K562 (cell line): ENCODE measurements around the gene SYNE2. TPM values are rescaled to one million over a fixed set of nuclear protein-coding genes. Genes with fewer than 3 reads are reported as not detected.

Experiments used
- ATAC-seq: fragments of 200-7000 bp; cut with Tn5 transposase; 3 replicates; pipeline ENCODE4 v1.9.1; 2020; ENCODE audit warnings: moderate library complexity
- BruUV-seq: library from RNA; stranded (reverse); fragments of 400-500 nt; replicated peaks from 2 replicates; lab custom pipeline; 2021; lab: Mats Ljungman, UMichigan
- CTCF ChIA-PET: fragments of 300-600 bp; formaldehyde crosslinking; extraction: SDS; loops from one replicate; lab custom pipeline; 2021; ENCODE audit warnings: low intra/inter-chr PET ratio; lab: Yijun Ruan, JAX
- POLR2A ChIA-PET: fragments of 300-600, 350-650 bp; sonication (Branson Sonifier 250); formaldehyde crosslinking; extraction: SDS; loops from one replicate; lab custom pipeline; 2021; ENCODE audit warnings: antibody characterized with exemption, inconsistent platforms; lab: Yijun Ruan, JAX
- DNase-seq, 4 experiments: peaks; one replicate each; pipeline versions ENCODE4 v3.0.0 to v3.0.0-alpha.2; 2011 to 2018; ENCODE audit warnings: low spot score in 3 of 4, mixed read lengths in 3 of 4; ENCODE audit errors: extremely low read depth in 1 of 4
- FAIRE-seq: peaks from 2 replicates; lab custom pipeline; 2011; peaks lifted over from hg19 to GRCh38; lab: Jason Lieb, UNC
- H2AFZ ChIP-seq: 2 replicates; pipeline ENCODE4 v1.6.0; 2011; ENCODE audit warnings: low read depth, low read length, control low read depth, inconsistent platforms
- H3K27ac ChIP-seq: fragments of 200-600 bp; 3 replicates; pipeline ENCODE4 v1.8.0; 2011; ENCODE audit warnings: low read depth, mild to moderate bottlenecking, control low read depth, inconsistent platforms, low read length, moderate library complexity, mixed read lengths; ENCODE audit errors: extremely low read depth
- H3K27me3 ChIP-seq, 2 experiments: fragments of 300-600 bp in 1 of 2; 2 replicates in 1 of 2; 3 replicates in 1 of 2; pipeline versions ENCODE4 v1.6.0 to v1.8.0; 2011; ENCODE audit warnings: inconsistent platforms in 2 of 2, low read length in 2 of 2, mild to moderate bottlenecking in 1 of 2, mixed read lengths in 1 of 2, moderate library complexity in 1 of 2; ENCODE audit not compliant: control insufficient read depth in 2 of 2, insufficient read depth in 2 of 2
- H3K36me3 ChIP-seq: fragments of 300-600 bp; 3 replicates; pipeline ENCODE4 v1.8.0; 2011; ENCODE audit warnings: mild to moderate bottlenecking, low read length, inconsistent platforms; ENCODE audit not compliant: control insufficient read depth, insufficient read depth
- H3K4me1 ChIP-seq, 2 experiments: fragments of 200-600 bp in 1 of 2; replicated peaks in 1 of 2; 2 replicates in 1 of 2; 3 replicates in 1 of 2; pipeline versions ENCODE4 v1.5.1 to v1.8.0; 2011; ENCODE audit warnings: inconsistent platforms in 2 of 2, low read length in 2 of 2, mild to moderate bottlenecking in 1 of 2, mixed read lengths in 1 of 2, moderate library complexity in 1 of 2; ENCODE audit not compliant: control insufficient read depth in 2 of 2, insufficient read depth in 2 of 2
- H3K4me2 ChIP-seq: 2 replicates; pipeline ENCODE4 v1.6.1; 2011; ENCODE audit warnings: low read length, control low read depth, inconsistent platforms, mixed read lengths; ENCODE audit not compliant: insufficient read depth
- H3K4me3 ChIP-seq: fragments of 200-600 bp; sonication (generic), shearing (Covaris generic); 2 replicates; pipeline ENCODE4 v1.5.1; 2016; ENCODE audit warnings: control low read depth, inconsistent platforms
- H3K79me2 ChIP-seq: fragments of 200-600 bp; 3 replicates; pipeline ENCODE4 v1.8.0; 2011; ENCODE audit warnings: low read length, inconsistent platforms; ENCODE audit not compliant: control insufficient read depth, insufficient read depth
- H3K9ac ChIP-seq, 2 experiments: 2 replicates each; pipeline versions ENCODE4 v1.6.0 to v1.6.1; 2011; ENCODE audit warnings: low read depth in 2 of 2, low read length in 2 of 2, control low read depth in 1 of 2, inconsistent platforms in 1 of 2, mild to moderate bottlenecking in 1 of 2, mixed read lengths in 1 of 2; ENCODE audit not compliant: insufficient read depth in 1 of 2
- H3K9me1 ChIP-seq: one replicate; pipeline ENCODE4 v1.6.0; 2011; ENCODE audit warnings: inconsistent platforms, mild to moderate bottlenecking, low read length, moderate library complexity; ENCODE audit not compliant: control insufficient read depth, insufficient read depth
- H3K9me3 ChIP-seq: replicated peaks from 2 replicates; pipeline ENCODE4 v1.5.1; 2011; ENCODE audit warnings: low read depth, low read length, inconsistent platforms; ENCODE audit not compliant: control insufficient read depth, insufficient read depth
- H4K20me1 ChIP-seq: replicated peaks from 2 replicates; pipeline ENCODE4 v1.6.1; 2011; ENCODE audit warnings: low read length, inconsistent platforms, mixed read lengths; ENCODE audit not compliant: control insufficient read depth, insufficient read depth
- CHD1 ChIP-seq: fragments of 200-600 bp; sonication (generic); IDR thresholded peaks from one replicate; pipeline ENCODE4 v1.6.1; 2012; ENCODE audit warnings: mild to moderate bottlenecking, moderate library complexity, low read length, inconsistent platforms
- HCFC1 ChIP-seq: IDR thresholded peaks from 2 replicates; pipeline ENCODE4 v1.6.1; 2012; ENCODE audit warnings: low read depth, low read length, improper control_type of control experiment
- NFYB ChIP-seq: IDR thresholded peaks from 2 replicates; pipeline ENCODE4 v1.6.1; 2011; ENCODE audit warnings: mild to moderate bottlenecking, moderate library complexity; ENCODE audit not compliant: insufficient read length; ENCODE audit errors: extremely low read depth
- NUFIP1 ChIP-seq: fragments of 450-650 bp; IDR thresholded peaks from 2 replicates; pipeline ENCODE4 v1.6.1; 2018; ENCODE audit not compliant: partially characterized antibody
- PHB2 ChIP-seq: fragments of 450-650 bp; IDR thresholded peaks from 2 replicates; pipeline ENCODE4 v1.6.1; 2017; ENCODE audit warnings: low read depth
- RFX5 ChIP-seq: IDR thresholded peaks from 2 replicates; pipeline ENCODE4 v1.6.1; 2011; ENCODE audit warnings: low read depth, mild to moderate bottlenecking, improper control_type of control experiment, low read length
- ZBTB1 ChIP-seq: sonication (generic); formaldehyde crosslinking; IDR thresholded peaks from 2 replicates; pipeline ENCODE4 v1.8.1; 2023; ENCODE audit warnings: missing genetic modification reagents, low read depth, mild to moderate bottlenecking, borderline replicate concordance
- ZNF407 ChIP-seq: fragments of 450-650 bp; IDR thresholded peaks from 2 replicates; pipeline ENCODE4 v1.6.1; 2016; ENCODE audit warnings: low read depth
- ZNF780A ChIP-seq: fragments of 250-450 bp; sonication (Bioruptor Pico); IDR thresholded peaks from 2 replicates; pipeline ENCODE4 v1.5.0; 2021; ENCODE audit warnings: mild to moderate bottlenecking
- WGBS: fragments of 100-300 bp; shearing (Covaris generic); methylation state at CpG from one replicate; pipeline ENCODE4 v1.1.6; 2016; ENCODE audit warnings: low coverage, mixed read lengths; ENCODE audit not compliant: insufficient coverage; ENCODE audit errors: missing lambda C conversion rate; 5-methylcytosine and 5-hydroxymethylcytosine counted together
- in situ Hi-C: fragments of 300-500 bp; cut with MboI; formaldehyde crosslinking; loops from 4 replicates; pipeline ENCODE4 v1.15.0; 2018; ENCODE audit warnings: inconsistent platforms, mixed read lengths
- intact Hi-C: fragments of 100-400 bp; cut with micrococcal nuclease; formaldehyde crosslinking; loops from 2 replicates; pipeline ENCODE4 v1.14.2; 2022
- polyA plus RNA-seq, 8 experiments: library from polyadenylated mRNA; depleted of rRNA in 4 of 8; stranded (reverse) in 5 of 8; unstranded in 3 of 8; fragments of >200 nt; fragmentation: Nextera tagmentation in 2 of 8; fragmentation: Illumina TruSeq in 1 of 8; extraction: Ambion mirVana in 2 of 8; extraction: Trizol in 1 of 8; gene quantifications; 2 replicates each; pipeline versions ENCODE4 v1.2.1 to v1.2.3, GENCODE V29; 2011 to 2014; ENCODE audit warnings: inconsistent platforms in 1 of 8, missing spikeins in 1 of 8
- total RNA-seq, 7 experiments: library from RNA; depleted of rRNA in 6 of 7; stranded (reverse); fragments of >200 nt in 6 of 7; fragmentation: Illumina TruSeq in 2 of 7; extraction: Trizol in 2 of 7; gene quantifications; 2 replicates each; pipeline versions ENCODE4 v1.2.1 to v1.2.3, GENCODE V29; 2011 to 2021; ENCODE audit warnings: low replicate concordance in 1 of 7

Gene SYNE2
- total and polyA plus RNA-seq, 9 of the 15 experiments (the other 6 are each of a cell fraction or from before 2014, with no cell fraction given) = 0.06 to 0.53 (median 0.11) TPM

- no peak overlapping the region for H3K4me2 ChIP-seq
- ChIA-PET POLR2A (interaction anchor here (1.0 to 1.1 kb wide), 2 partner anchors 20 to 177 kb away, joined by 3 read pairs; no protein-coding TSS in a partner anchor), CTCF (no interaction called here)
- H3K4me3 ChIP-seq = no peak overlapping the region
- 4% methylated on average over 4 of the region's 4 CpGs for WGBS
- H3K4me1 ChIP-seq = peaks cover 5 to 11% of the 10 kb centered on the region in 2 experiments; a peak in 4 of 5 replicates
- FAIRE-seq (no peak), DNase-seq (no peak), ATAC-seq (peak; percentile 29; the same call in 1 of the 3 replicates)
- H3K79me2 ChIP-seq = no peaks in the 10 kb centered on the region
- no TSS peak for BruUV-seq
- in situ Hi-C loops = no loop called here
- no peaks in the 10 kb centered on the region for H3K9me1 ChIP-seq
- H4K20me1 ChIP-seq = no peaks in the 10 kb centered on the region
- H2AFZ ChIP-seq = peak overlapping the region; percentile 76; the same call in 1 of the 2 replicates
- intact Hi-C loops = no loop called here
- TF ChIP-seq PHB2 (no peak), NFYB (no peak), ZNF780A (CRISPR knock-in tag) (no peak), HCFC1 (no peak), CHD1 (no peak), NUFIP1 (no peak), RFX5 (no peak)
- no peaks in the 10 kb centered on the region for H3K9me3 ChIP-seq
- no peaks in the 10 kb centered on the region for H3K27me3 ChIP-seq
- no peak overlapping the region for H3K27ac ChIP-seq
- no peaks in the 10 kb centered on the region for H3K36me3 ChIP-seq
- no peak overlapping the region for H3K9ac ChIP-seq
Observed at GRCh38 chr14:64200170-64200569, 347.4 kb downstream of the SYNE2 start.

GRCh38 chr14:64201296-64201695, 348.5 kb downstream of the SYNE2 start:
- Histone ChIP-seq H3K4me1 (peaks cover under 1 to 5% of the 10 kb centered on the region in 2 experiments; a peak in 2 of 5 replicates), H3K9me3 (no peaks in the 10 kb centered on the region), H3K9me1 (no peaks in the 10 kb centered on the region), H3K4me2 (no peak overlapping the region), H3K9ac (no peak overlapping the region), H4K20me1 (no peaks in the 10 kb centered on the region), H2AFZ (no peak overlapping the region), H3K79me2 (no peaks in the 10 kb centered on the region), H3K27ac (no peak overlapping the region), H3K4me3 (no peak overlapping the region), H3K36me3 (no peaks in the 10 kb centered on the region), H3K27me3 (no peaks in the 10 kb centered on the region)
- intact Hi-C loops (no loop called here), in situ Hi-C loops (no loop called here)
- DNase-seq (no peak), FAIRE-seq (no peak), ATAC-seq (no peak)
- ChIA-PET CTCF (no interaction called here), POLR2A (interaction anchor here (0.9 to 1.1 kb wide), 3 partner anchors 16 to 78 kb away, joined by 3 read pairs; no protein-coding TSS in a partner anchor)
- WGBS = 42% methylated on average over 4 of the region's 7 CpGs
- BruUV-seq = no TSS peak
- TF ChIP-seq NFYB (no peak), ZNF407 (no peak), ZBTB1 (no peak)
